Measurements from ENCODE around the gene LRRC74A.

The LRRC74A gene

DNA sequence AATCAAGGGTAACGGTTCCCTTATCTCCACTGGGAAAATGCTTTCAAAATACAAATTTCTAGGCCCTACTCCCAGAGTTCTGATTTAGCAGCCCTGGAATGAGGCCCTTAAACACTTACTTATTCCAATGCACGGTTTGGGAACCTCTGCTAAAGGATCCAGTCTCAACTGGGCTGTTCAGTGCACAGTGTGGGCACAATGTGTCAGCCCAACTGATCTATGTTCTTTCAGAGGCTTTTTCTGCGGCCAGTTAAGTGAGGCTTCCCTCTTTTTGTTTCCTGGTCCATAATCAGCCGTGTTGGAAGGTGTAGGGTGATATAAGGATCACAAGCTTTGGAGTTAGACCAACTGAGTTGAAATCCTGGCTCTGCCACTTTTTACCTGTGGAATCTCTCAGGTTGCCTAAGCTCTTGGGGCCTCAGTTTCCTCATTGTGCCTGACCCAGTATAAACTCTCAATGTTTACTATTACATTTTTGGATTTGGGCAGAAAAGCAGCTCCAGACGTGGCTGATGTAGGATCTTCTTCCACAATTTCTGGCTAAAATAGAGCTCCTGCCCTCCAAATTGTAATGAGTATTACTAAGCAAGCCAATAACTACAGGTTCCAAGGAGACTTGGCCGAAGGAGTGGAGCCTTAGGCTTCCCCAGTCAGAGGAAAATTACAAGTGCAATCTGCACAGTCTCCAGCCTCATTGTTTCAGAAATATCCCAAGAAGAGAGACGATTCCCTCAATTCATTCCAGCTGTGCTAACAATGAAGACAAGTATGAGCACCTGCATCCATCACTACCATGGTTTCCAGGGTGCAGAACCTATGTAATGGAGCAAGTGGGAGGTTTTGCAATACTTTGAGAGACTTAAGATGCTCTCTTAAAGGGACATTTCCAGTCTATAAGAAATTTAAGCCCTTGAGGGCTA, 11.2 kb upstream of the LRRC74A start:
- TF ChIP-seq, protein P1, sequence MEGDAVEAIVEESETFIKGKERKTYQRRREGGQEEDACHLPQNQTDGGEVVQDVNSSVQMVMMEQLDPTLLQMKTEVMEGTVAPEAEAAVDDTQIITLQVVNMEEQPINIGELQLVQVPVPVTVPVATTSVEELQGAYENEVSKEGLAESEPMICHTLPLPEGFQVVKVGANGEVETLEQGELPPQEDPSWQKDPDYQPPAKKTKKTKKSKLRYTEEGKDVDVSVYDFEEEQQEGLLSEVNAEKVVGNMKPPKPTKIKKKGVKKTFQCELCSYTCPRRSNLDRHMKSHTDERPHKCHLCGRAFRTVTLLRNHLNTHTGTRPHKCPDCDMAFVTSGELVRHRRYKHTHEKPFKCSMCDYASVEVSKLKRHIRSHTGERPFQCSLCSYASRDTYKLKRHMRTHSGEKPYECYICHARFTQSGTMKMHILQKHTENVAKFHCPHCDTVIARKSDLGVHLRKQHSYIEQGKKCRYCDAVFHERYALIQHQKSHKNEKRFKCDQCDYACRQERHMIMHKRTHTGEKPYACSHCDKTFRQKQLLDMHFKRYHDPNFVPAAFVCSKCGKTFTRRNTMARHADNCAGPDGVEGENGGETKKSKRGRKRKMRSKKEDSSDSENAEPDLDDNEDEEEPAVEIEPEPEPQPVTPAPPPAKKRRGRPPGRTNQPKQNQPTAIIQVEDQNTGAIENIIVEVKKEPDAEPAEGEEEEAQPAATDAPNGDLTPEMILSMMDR (IDR thresholded peaks at IDR 0.05; ENCODE audit: control insufficient read depth, insufficient read depth, low read depth, low read length, missing control alignments): no peak
- no peak for DNase-seq (ENCODE audit: low read depth)
- H3K4me3 ChIP-seq (ENCODE audit: control insufficient read depth, low read depth, low read length): no peak overlapping the region

DNA sequence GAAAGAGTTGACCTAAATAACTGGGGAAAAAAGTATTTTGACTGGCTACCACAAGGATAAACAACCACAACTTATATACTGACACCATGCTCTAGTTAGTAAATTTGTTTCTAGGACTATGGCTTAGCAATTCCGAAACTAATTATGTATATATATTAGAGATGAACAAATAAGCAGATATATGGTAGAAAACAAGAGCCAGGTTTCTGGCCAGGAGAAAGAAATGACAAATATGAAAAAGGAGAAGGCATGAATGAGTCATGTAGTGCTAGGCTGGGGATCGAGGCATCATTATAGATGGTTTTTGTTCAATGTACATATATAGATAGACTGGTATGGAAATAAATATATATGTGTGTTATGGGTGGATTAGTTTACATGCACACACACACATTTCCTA, 5.5 kb upstream of the LRRC74A start:
- H3K4me3 ChIP-seq (ENCODE audit: control insufficient read depth, low read depth, low read length): no peak overlapping the region
- DNase-seq (ENCODE audit: low read depth): no peak
- TF ChIP-seq, protein P1 (IDR thresholded peaks at IDR 0.05; ENCODE audit: control insufficient read depth, insufficient read depth, low read depth, low read length, missing control alignments): no peak

DNA sequence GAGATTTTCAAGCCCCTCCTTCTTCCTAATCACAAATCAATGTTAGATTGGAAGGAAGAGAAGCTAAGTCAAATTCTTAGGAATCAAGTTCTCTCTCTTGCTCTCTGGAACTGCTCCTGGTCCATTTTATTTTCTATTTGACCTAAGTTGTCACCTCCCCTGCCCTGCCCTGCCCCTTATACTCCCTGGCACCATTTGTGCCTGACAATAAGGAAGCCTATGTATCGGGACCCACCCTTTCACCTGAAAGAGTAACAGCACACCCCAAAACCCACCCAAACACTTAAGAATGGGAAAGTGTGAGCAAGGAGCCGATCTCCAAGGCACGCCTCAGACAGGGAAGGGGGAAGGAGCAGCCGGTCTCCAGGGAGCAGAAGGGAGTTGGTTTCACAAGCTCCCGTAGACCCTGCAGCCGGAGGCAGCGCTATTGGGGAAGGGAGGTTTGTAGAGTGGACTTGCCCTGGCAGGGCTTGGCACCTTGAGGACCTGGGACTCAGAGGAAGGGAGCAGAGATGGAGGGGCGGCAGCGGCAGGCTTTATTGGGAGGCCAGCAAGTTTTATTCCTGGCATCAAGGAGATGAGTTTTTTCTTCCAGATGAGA, 1.6 kb downstream of the LRRC74A start:
- H3K4me3 ChIP-seq (ENCODE audit: control insufficient read depth, low read depth, low read length): peak overlapping the region; percentile 20; the same call in 1 of the 2 replicates
- TF ChIP-seq, protein P1 (IDR thresholded peaks at IDR 0.05; ENCODE audit: control insufficient read depth, insufficient read depth, low read depth, low read length, missing control alignments): no peak
- DNase-seq (ENCODE audit: low read depth): no peak

DNA sequence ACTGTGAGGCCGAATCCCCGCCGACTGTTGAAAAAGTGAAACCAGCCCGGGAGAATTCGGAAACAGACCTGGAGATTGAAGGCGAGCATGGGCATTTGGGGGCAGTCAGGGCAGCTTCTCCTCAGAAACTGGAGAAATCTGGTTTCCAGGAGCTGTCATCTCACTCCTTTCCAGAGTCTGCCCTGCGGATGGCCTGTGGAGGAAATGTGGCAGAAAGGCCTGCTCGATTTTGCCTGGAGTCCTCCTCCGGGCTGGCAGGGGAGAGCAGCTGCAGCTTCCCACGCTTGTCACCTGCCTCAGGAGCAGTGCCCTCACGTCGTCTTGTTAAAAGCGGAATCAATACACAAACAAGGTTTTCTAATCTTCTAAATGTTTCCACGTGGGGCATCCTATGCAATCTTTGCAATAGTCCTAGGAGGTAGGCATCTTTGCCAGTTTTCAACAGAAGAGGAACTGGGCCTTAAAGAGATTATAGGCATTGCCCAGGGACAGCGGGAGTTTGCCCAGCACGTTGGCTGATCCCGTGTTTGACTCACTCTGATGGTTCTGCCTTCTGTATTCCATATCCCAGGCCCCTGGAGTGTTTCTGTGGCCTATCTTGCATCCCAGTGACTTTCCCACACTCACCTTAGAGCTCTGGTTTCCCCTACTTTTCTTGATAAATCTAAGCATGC, 2.3 kb downstream of the LRRC74A start:
- TF ChIP-seq, protein P1 (IDR thresholded peaks at IDR 0.05; ENCODE audit: control insufficient read depth, insufficient read depth, low read depth, low read length, missing control alignments): no peak
- peak overlapping the region; percentile 19 for H3K4me3 ChIP-seq (ENCODE audit: control insufficient read depth, low read depth, low read length)
- DNase-seq (ENCODE audit: low read depth): no peak

DNA sequence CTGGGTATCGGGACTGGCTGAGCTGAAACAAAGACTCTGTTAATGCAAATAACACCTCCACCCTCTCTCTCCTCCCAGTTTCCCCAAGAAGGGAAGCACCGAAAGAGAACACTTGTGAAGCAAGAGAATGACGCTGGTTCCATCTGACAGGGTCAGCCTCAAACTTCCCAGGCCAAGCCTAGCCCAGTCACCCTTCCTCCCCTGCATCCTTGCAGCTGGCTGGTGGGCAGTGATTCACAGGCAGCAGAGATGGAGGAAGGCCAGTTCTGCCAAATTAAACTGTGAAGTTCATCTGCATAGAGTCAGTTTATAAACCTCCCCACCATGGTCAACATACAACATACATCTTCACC, 2.8 kb downstream of the LRRC74A start:
- H3K4me3 ChIP-seq (ENCODE audit: control insufficient read depth, low read depth, low read length): no peak overlapping the region
- no peak for DNase-seq (ENCODE audit: low read depth)
- TF ChIP-seq, protein P1 (IDR thresholded peaks at IDR 0.05; ENCODE audit: control insufficient read depth, insufficient read depth, low read depth, low read length, missing control alignments): no peak

DNA sequence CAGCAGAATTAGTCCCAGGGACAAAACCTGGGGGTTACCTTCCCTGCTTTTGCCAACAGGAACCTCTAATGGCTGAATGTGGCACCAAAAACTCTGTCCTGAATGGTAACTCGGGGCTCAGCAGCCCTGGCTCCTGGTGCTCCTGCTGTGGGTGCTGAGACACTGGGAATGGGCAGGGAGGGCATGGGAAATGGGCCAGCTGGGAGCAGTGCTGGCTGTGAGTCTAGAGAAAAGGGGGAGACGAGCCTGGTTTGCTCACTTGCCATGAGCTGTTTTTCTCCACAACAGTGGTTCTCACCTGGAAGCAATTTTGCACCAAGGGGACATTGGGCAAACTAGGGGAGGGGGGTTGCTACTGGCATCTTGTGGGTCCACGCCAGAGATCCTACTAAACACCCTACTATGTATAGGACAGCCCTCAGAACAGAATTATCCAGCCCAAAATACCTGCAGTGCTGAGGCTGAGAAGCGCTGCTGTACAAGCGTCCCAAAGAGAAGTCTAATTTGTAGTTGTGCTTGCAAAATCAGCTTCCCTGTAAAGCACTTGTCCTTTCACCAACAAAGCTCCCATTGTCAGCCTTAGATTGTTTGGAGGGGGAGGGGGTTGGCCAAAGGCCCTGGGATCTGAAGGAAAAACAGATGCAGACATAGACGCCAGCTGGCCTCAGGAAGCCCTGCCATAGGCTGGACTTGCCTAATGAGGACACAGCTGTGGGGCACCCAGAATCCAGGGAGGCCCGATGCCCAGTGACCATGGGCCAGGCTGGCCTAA, 3.6 kb downstream of the LRRC74A start:
- DNase-seq (ENCODE audit: low read depth): no peak
- H3K4me3 ChIP-seq (ENCODE audit: control insufficient read depth, low read depth, low read length): no peak overlapping the region
- TF ChIP-seq, protein P1 (IDR thresholded peaks at IDR 0.05; ENCODE audit: control insufficient read depth, insufficient read depth, low read depth, low read length, missing control alignments): no peak
